ENCODE results near the gene FMOD.

DNA sequence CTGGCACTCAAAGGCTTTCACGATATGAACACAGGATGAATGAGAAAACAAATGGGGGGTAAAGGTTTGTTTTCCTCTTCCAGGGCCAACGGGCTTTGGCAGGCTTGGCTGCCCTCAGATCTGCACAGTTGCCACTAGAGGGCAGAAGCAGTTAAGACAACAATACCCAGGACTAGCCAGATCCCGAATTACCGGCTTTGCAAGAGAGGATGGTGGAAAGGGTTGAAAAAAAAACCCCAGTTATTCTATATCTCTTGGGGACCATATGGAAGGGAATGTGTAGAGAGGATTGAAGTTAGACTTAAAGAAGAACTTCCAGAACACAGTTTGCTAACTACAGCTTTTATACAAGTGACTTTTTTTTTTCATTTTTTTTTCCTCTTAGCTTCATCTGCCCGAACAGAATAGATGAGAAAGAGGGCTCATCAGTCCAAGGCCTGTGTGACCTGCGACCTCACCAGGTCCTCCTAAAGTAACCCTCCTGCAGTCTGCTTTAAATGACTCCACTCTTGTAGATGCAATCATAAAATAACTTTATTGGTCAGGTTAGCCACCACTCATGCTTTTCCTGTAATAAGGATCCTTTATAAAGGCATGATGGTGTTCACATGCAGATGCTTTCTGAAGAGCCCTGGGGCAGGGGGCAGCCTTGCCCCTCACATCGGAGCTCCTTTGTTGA is 10.7 kb downstream of the FMOD start:
- no peak for TF ChIP-seq ZNF274 (IDR thresholded peaks at IDR 0.05; ENCODE audit: low read depth, low read length)
- no peak for TF ChIP-seq YY1 (IDR thresholded peaks at IDR 0.05; ENCODE audit: insufficient read depth, insufficient read length)
- no peak for TF ChIP-seq SUZ12 (IDR thresholded peaks at IDR 0.05; ENCODE audit: extremely low read depth, insufficient read depth, insufficient read length)
